AG04450 (cell line): ENCODE measurements around the gene ZNF611. TPM values are rescaled to one million over a fixed set of nuclear protein-coding genes. Genes with fewer than 3 reads are reported as not detected.
"Not testable (repeated sequence)": the region's sequence is repeated elsewhere in the genome, so short reads cannot be mapped to it uniquely, and the experiment has no call there.

Source experiments
- CTCF ChIA-PET: fragments of 300-600, 350-600 bp; formaldehyde crosslinking; extraction: SDS; loops from one replicate; lab custom pipeline; 2022; ENCODE audit warnings: antibody characterized with exemption, inconsistent platforms; lab: Charles Lee
- POLR2A ChIA-PET: fragments of 350-600 bp; formaldehyde crosslinking; extraction: SDS; loops from one replicate; lab custom pipeline; 2021; ENCODE audit warnings: antibody characterized with exemption, inconsistent platforms; lab: Yijun Ruan, JAX
- DNase-seq: peaks from one replicate; pipeline ENCODE4 v3.0.0-alpha.2; 2011; ENCODE audit warnings: low read depth, low spot score
- H3K27ac ChIP-seq: one replicate; pipeline ENCODE4 v1.5.1; 2012; ENCODE audit warnings: low read depth, low read length, control low read depth
- H3K27me3 ChIP-seq: one replicate; pipeline ENCODE4 v1.6.0; 2012; ENCODE audit warnings: low read length; ENCODE audit not compliant: control insufficient read depth, insufficient read depth
- H3K4me3 ChIP-seq: 2 replicates; pipeline ENCODE4 v1.5.1; 2011; ENCODE audit warnings: mild to moderate bottlenecking, low read depth, low read length, control low read depth
- H3K9me3 ChIP-seq: 2 replicates; pipeline ENCODE4 v1.5.1; 2012; ENCODE audit warnings: low read length; ENCODE audit not compliant: control insufficient read depth, insufficient read depth
- CTCF ChIP-seq: IDR thresholded peaks from 2 replicates; pipeline ENCODE4 v1.5.1; 2011; ENCODE audit warnings: low read depth, low read length, control low read depth, inconsistent platforms
- polyA plus RNA-seq: library from polyadenylated mRNA; depleted of rRNA; stranded (reverse); fragments of >200 nt; gene quantifications from 2 replicates; pipeline ENCODE4 v1.2.3, GENCODE V29; 2011

The ZNF611 gene
- polyA plus RNA-seq, 1 experiment, result 7.5 TPM

GRCh38 chr19:52685811-52686210, 49.0 kb downstream of the ZNF611 start:
- Histone ChIP-seq H3K27me3 (no peaks in the 10 kb centered on the region), H3K9me3 (peaks cover 5% of the 10 kb centered on the region; the same call in 1 of the 2 replicates), H3K4me3 (no peak overlapping the region), H3K27ac (no peak overlapping the region)
- DNase-seq, result no peak
- ChIA-PET POLR2A (interaction anchor here (0.6 kb wide), 1 partner anchor 12 kb away, joined by 6 read pairs; no protein-coding TSS in a partner anchor), CTCF (no interaction called here)
- no peak for TF ChIP-seq CTCF

DNA sequence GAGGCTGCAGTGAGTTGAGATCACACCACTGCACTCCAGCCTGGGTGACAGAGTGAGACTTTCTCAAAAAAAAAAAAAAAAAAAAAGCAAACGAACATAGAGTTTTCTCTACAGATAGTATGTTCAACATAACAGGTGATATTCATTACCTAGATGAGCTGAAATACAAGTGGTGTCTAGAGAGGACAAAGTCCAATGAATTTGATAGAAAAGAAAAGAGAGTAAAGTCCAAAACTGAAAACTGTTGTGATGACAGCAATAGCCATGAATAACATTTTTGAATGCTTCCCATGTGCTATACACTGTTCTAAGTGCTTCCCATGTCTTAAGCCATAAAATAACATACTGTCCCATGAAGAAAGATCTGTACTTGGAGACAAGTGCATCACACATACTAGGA, 53.6 kb downstream of the ZNF611 start:
- POLR2A ChIA-PET, H3K9me3 ChIP-seq, H3K4me3 ChIP-seq, H3K27me3 ChIP-seq, DNase-seq, H3K27ac ChIP-seq: not testable (repeated sequence)
- CTCF ChIA-PET, result interaction anchor here (0.8 kb wide), 1 partner anchor 313 kb away, joined by 3 read pairs; no protein-coding TSS in a partner anchor

GRCh38 chr19:52679598-52679997, 55.2 kb downstream of the ZNF611 start:
- no peak overlapping the region for H3K27ac ChIP-seq
- H3K9me3 ChIP-seq, result peaks cover 8% of the 10 kb centered on the region; the same call in 1 of the 2 replicates
- CTCF ChIA-PET, result no interaction called here
- POLR2A ChIA-PET, result no interaction called here
- no peak for TF ChIP-seq CTCF
- H3K27me3 ChIP-seq, result no peaks in the 10 kb centered on the region
- no peak overlapping the region for H3K4me3 ChIP-seq
- DNase-seq, result no peak

GRCh38 chr19:52675239-52675638, 59.6 kb downstream of the ZNF611 start:
- H3K27me3 ChIP-seq, CTCF ChIA-PET, H3K4me3 ChIP-seq, POLR2A ChIA-PET, DNase-seq, H3K27ac ChIP-seq, H3K9me3 ChIP-seq: not testable (repeated sequence)

DNA sequence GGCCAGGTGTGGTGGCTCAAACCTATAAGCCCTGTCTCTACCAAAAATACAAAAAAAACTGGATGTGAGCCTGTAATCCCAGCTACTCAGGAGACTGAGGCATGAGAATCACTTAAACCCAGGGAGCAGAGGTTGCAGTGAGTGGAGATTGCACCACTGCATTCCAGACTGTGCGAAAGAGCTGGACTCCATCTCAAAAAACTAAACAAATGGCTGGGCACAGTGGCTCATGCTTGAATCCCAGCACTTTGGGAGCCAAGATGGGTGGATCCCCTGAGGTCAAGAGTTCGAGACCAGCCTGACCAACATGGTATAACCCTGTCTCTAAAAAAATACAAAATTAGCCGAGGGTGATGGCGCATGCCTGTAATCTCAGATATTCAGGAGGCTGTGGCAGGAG, 61.8 kb downstream of the ZNF611 start:
- Histone ChIP-seq H3K27me3 (no peaks in the 10 kb centered on the region), H3K4me3 (no peak overlapping the region), H3K27ac (no peak overlapping the region), H3K9me3 (peaks cover 2% of the 10 kb centered on the region; the same call in 1 of the 2 replicates)
- POLR2A ChIA-PET, result interaction anchor here (0.7 kb wide), 1 partner anchor 13 kb away, joined by 6 read pairs; no protein-coding TSS in a partner anchor
- no peak for TF ChIP-seq CTCF
- no peak for DNase-seq
- CTCF ChIA-PET, result interaction anchor here (0.6 kb wide), 1 partner anchor 106 kb away, joined by 3 read pairs; no protein-coding TSS in a partner anchor

- ChIA-PET POLR2A (no interaction called here), CTCF (no interaction called here)
- no peak for TF ChIP-seq CTCF
- no peak overlapping the region for H3K27ac ChIP-seq
- H3K27me3 ChIP-seq, result no peaks in the 10 kb centered on the region
- H3K4me3 ChIP-seq, result no peak overlapping the region
- no peak for DNase-seq
- H3K9me3 ChIP-seq, result no peaks in the 10 kb centered on the region
These were observed 64.8 kb downstream of the ZNF611 start for GRCh38 chr19:52670046-52670445.
